Activated CD8-positive, alpha-beta memory T cell treated with anti-CD3 and anti-CD28 coated beads, Interleukin-2, amount 10 ng/mL, durations not matched to agents 7 days and 5 days (primary cell): ENCODE data around the gene UBR1. TPM values are rescaled to one million over a fixed set of nuclear protein-coding genes. Genes with fewer than 3 reads are reported as not detected.

Experiments used
- total RNA-seq, 2 experiments: library from RNA; stranded (reverse); gene quantifications; one replicate each; pipeline ENCODE4 v1.2.3, GENCODE V29; 2021

UBR1 gene
- total RNA-seq, 2 experiments from 2014 or later, result 34.9 to 42.1 TPM

Other genes with a start within 250 kb of the UBR1 start
- gene TTBK2, start 185.3 kb downstream of the UBR1 start, total RNA-seq, result 10 to 100 TPM; 12.9 to 20.0 TPM
- gene TMEM62, start 27.5 kb upstream of the UBR1 start, total RNA-seq, result 10 to 100 TPM; 21.2 to 34.7 TPM
- gene CCNDBP1, start 79.4 kb upstream of the UBR1 start, total RNA-seq, result 10 to 100 TPM; 60.5 to 78.4 TPM
- gene EPB42, start 115.0 kb upstream of the UBR1 start, total RNA-seq, result not detected
- gene TGM5, start 160.9 kb upstream of the UBR1 start, total RNA-seq, result 1 to 10 TPM in 1 of 2 experiments, under 1 TPM in 1; 0.91 to 1.1 TPM
- not detected for gene TGM7, start 196.2 kb upstream of the UBR1 start, total RNA-seq
- 10 to 100 TPM in 1 of 2 experiments, 1 to 10 TPM in 1; 9.6 to 12.3 TPM for gene LCMT2, start 224.5 kb upstream of the UBR1 start, total RNA-seq